Urinary bladder (tissue), 4 donors: Measurements from ENCODE around the gene DPP6. TPM values are rescaled to one million over a fixed set of nuclear protein-coding genes. Genes with fewer than 3 reads are reported as not detected.

Source experiments
- DNase-seq: peaks from one replicate; pipeline ENCODE4 v3.0.0-alpha.2; 2015; ENCODE audit errors: extremely low spot score
- H3K27ac ChIP-seq: one replicate; pipeline ENCODE4 v1.5.1; 2013; ENCODE audit warnings: low read depth, mild to moderate bottlenecking, moderate library complexity
- H3K36me3 ChIP-seq: one replicate; pipeline ENCODE4 v1.6.1; 2013; ENCODE audit warnings: mild to moderate bottlenecking, moderate library complexity; ENCODE audit not compliant: insufficient read depth
- H3K4me1 ChIP-seq: one replicate; pipeline ENCODE4 v1.6.1; 2013; ENCODE audit warnings: mild to moderate bottlenecking, moderate library complexity; ENCODE audit not compliant: insufficient read depth
- H3K4me3 ChIP-seq: one replicate; pipeline ENCODE4 v1.5.1; 2013; ENCODE audit warnings: low read depth, low read length
- WGBS: extraction: QIAGEN DNeasy Blood & Tissue Kit; methylation state at CpG from one replicate; pipeline ENCODE4 v1.1.7; 2013; 5-methylcytosine and 5-hydroxymethylcytosine counted together
- polyA plus RNA-seq: library from polyadenylated mRNA; stranded (reverse); fragments of 200-250 nt; gene quantifications from one replicate; pipeline ENCODE4 v1.2.3, GENCODE V29; 2013
- total RNA-seq: library from RNA; depleted of rRNA; stranded (reverse); fragments of >200 nt; gene quantifications from one replicate; pipeline ENCODE4 v1.2.3, GENCODE V29; 2014
- donor health status: healthy with polysubstance abuse.
- donor health status: healthy.

The DPP6 gene
- total and polyA plus RNA-seq, 2 donors, result 1.2 to 2.4 TPM

GRCh38 chr7:154188330-154188729 lies 136.1 kb downstream of the DPP6 start:
- no peak for DNase-seq
- Histone ChIP-seq H3K4me1 (no peaks in the 10 kb centered on the region), H3K27ac (no peak overlapping the region), H3K36me3 (no peaks in the 10 kb centered on the region), H3K4me3 (no peak overlapping the region)
- WGBS, result 70% methylated on average over 2 of the region's 2 CpGs

- DNase-seq, result no peak
- Histone ChIP-seq H3K4me3 (no peak overlapping the region), H3K36me3 (no peaks in the 10 kb centered on the region), H3K4me1 (no peaks in the 10 kb centered on the region), H3K27ac (no peak overlapping the region)
- 95% methylated on average over 7 of the region's 7 CpGs for WGBS
Measured at GRCh38 chr7:154195266-154195665, 143.1 kb downstream of the DPP6 start.

GRCh38 chr7:154198481-154198880 lies 146.3 kb downstream of the DPP6 start:
- Histone ChIP-seq H3K27ac (no peak overlapping the region), H3K36me3 (no peaks in the 10 kb centered on the region), H3K4me1 (no peaks in the 10 kb centered on the region), H3K4me3 (no peak overlapping the region)
- no peak for DNase-seq
- whole genome bisulfite sequencing, result 79% methylated on average over 6 of the region's 6 CpGs

GRCh38 chr7:154200241-154200640 lies 148.0 kb downstream of the DPP6 start:
- H3K4me3 ChIP-seq, result no peak overlapping the region
- H3K4me1 ChIP-seq, result no peaks in the 10 kb centered on the region
- 63% methylated on average over 7 of the region's 7 CpGs for WGBS
- no peak overlapping the region for H3K27ac ChIP-seq
- no peaks in the 10 kb centered on the region for H3K36me3 ChIP-seq
- DNase-seq, result no peak

GRCh38 chr7:154202002-154202401 lies 149.8 kb downstream of the DPP6 start:
- H3K27ac ChIP-seq, result no peak overlapping the region
- 70% methylated on average over 7 of the region's 7 CpGs for WGBS
- H3K36me3 ChIP-seq, result no peaks in the 10 kb centered on the region
- no peak overlapping the region for H3K4me3 ChIP-seq
- H3K4me1 ChIP-seq, result no peaks in the 10 kb centered on the region
- no peak for DNase-seq

GRCh38 chr7:154204046-154204445 lies 151.8 kb downstream of the DPP6 start:
- H3K4me1 ChIP-seq, result no peaks in the 10 kb centered on the region
- no peak for DNase-seq
- no peak overlapping the region for H3K4me3 ChIP-seq
- H3K27ac ChIP-seq, result no peak overlapping the region
- 80% methylated on average over 4 of the region's 4 CpGs for WGBS
- no peaks in the 10 kb centered on the region for H3K36me3 ChIP-seq

- no peak for DNase-seq
- Histone ChIP-seq H3K27ac (no peak overlapping the region), H3K36me3 (no peaks in the 10 kb centered on the region), H3K4me3 (no peak overlapping the region), H3K4me1 (no peaks in the 10 kb centered on the region)
- WGBS, result 76% methylated on average over 6 of the region's 6 CpGs
Measured at GRCh38 chr7:154212861-154213260, 160.7 kb downstream of the DPP6 start.

GRCh38 chr7:154217688-154218340 lies 165.6 kb downstream of the DPP6 start:
- no peak overlapping the region for H3K27ac ChIP-seq
- no peak for DNase-seq
- no peak overlapping the region for H3K4me3 ChIP-seq
- WGBS, result 63% methylated on average over 7 of the region's 7 CpGs
- H3K36me3 ChIP-seq, result no peaks in the 10 kb centered on the region
- H3K4me1 ChIP-seq, result no peaks in the 10 kb centered on the region

GRCh38 chr7:154231732-154232131 lies 179.5 kb downstream of the DPP6 start:
- no peak for DNase-seq
- Histone ChIP-seq H3K27ac (no peak overlapping the region), H3K4me3 (no peak overlapping the region), H3K36me3 (no peaks in the 10 kb centered on the region), H3K4me1 (no peaks in the 10 kb centered on the region)
- 36% methylated on average over 6 of the region's 6 CpGs for WGBS

- Histone ChIP-seq H3K4me3 (no peak overlapping the region), H3K36me3 (no peaks in the 10 kb centered on the region), H3K27ac (no peak overlapping the region), H3K4me1 (no peaks in the 10 kb centered on the region)
- WGBS, result 78% methylated on average over 5 of the region's 5 CpGs
- DNase-seq, result no peak
Measured at GRCh38 chr7:154232700-154233099, 180.5 kb downstream of the DPP6 start.

- H3K4me1 ChIP-seq, result no peaks in the 10 kb centered on the region
- H3K36me3 ChIP-seq, result no peaks in the 10 kb centered on the region
- H3K27ac ChIP-seq, result no peak overlapping the region
- DNase-seq, result no peak
- 80% methylated on average over 3 of the region's 3 CpGs for WGBS
- H3K4me3 ChIP-seq, result no peak overlapping the region
Measured at GRCh38 chr7:154241988-154242387, 189.8 kb downstream of the DPP6 start.

- no peak overlapping the region for H3K27ac ChIP-seq
- H3K4me1 ChIP-seq, result no peaks in the 10 kb centered on the region
- no peak for DNase-seq
- H3K36me3 ChIP-seq, result no peaks in the 10 kb centered on the region
- no peak overlapping the region for H3K4me3 ChIP-seq
Measured at GRCh38 chr7:154242709-154243108, 190.5 kb downstream of the DPP6 start.

- no peaks in the 10 kb centered on the region for H3K36me3 ChIP-seq
- H3K4me3 ChIP-seq, result no peak overlapping the region
- WGBS, result 65% methylated on average over 6 of the region's 6 CpGs
- no peaks in the 10 kb centered on the region for H3K4me1 ChIP-seq
- no peak overlapping the region for H3K27ac ChIP-seq
- DNase-seq, result no peak
Measured at GRCh38 chr7:154252046-154252445, 199.8 kb downstream of the DPP6 start.

- WGBS, result 59% methylated on average over 6 of the region's 6 CpGs
- H3K4me3 ChIP-seq, result no peak overlapping the region
- DNase-seq, result no peak
- no peaks in the 10 kb centered on the region for H3K4me1 ChIP-seq
- no peaks in the 10 kb centered on the region for H3K36me3 ChIP-seq
- no peak overlapping the region for H3K27ac ChIP-seq
Measured at GRCh38 chr7:154253810-154254209, 201.6 kb downstream of the DPP6 start.

GRCh38 chr7:154255324-154255723 lies 203.1 kb downstream of the DPP6 start:
- DNase-seq, result no peak
- WGBS, result 20% methylated on average over 7 of the region's 7 CpGs
- no peak overlapping the region for H3K27ac ChIP-seq
- H3K36me3 ChIP-seq, result no peaks in the 10 kb centered on the region
- no peak overlapping the region for H3K4me3 ChIP-seq
- H3K4me1 ChIP-seq, result no peaks in the 10 kb centered on the region
